BJ (cell line): Measurements from ENCODE around the gene CCNE1. TPM values are rescaled to one million over a fixed set of nuclear protein-coding genes. Genes with fewer than 3 reads are reported as not detected.

Experiments used
- CTCF ChIA-PET: fragments of 350-600 bp; formaldehyde crosslinking; extraction: SDS; loops from one replicate; lab custom pipeline; 2021; ENCODE audit warnings: antibody characterized with exemption, inconsistent platforms; lab: Yijun Ruan, JAX
- POLR2A ChIA-PET: fragments of 300-600 bp; sonication (Branson Sonifier 250); formaldehyde crosslinking; extraction: SDS; loops from one replicate; lab custom pipeline; 2021; ENCODE audit warnings: antibody characterized with exemption; lab: Charles Lee
- DNase-seq: peaks from one replicate; pipeline ENCODE4 v3.0.0-alpha.2; 2011; ENCODE audit warnings: low read depth
- H3K27me3 ChIP-seq: 2 replicates; pipeline ENCODE4 v1.6.0; 2011; ENCODE audit warnings: low read length; ENCODE audit not compliant: control insufficient read depth, insufficient read depth
- H3K36me3 ChIP-seq: 2 replicates; pipeline ENCODE4 v1.5.1; 2011; ENCODE audit warnings: low read length; ENCODE audit not compliant: control insufficient read depth, insufficient read depth
- H3K4me3 ChIP-seq: 2 replicates; pipeline ENCODE4 v1.5.1; 2011; ENCODE audit warnings: low read depth, mild to moderate bottlenecking, control low read depth, low read length
- CTCF ChIP-seq: IDR thresholded peaks from 2 replicates; pipeline ENCODE4 v1.5.1; 2011; ENCODE audit warnings: low read depth, mild to moderate bottlenecking, control low read depth, inconsistent platforms, low read length, moderate library complexity; ENCODE audit not compliant: insufficient read depth
- polyA plus RNA-seq: library from polyadenylated mRNA; depleted of rRNA; stranded (reverse); fragments of >200 nt; gene quantifications from 2 replicates; pipeline ENCODE4 v1.2.3, GENCODE V29; 2011

The CCNE1 gene
- polyA plus RNA-seq, 1 experiment: 5.0 TPM

GRCh38 chr19:29773141-29773540, 38.6 kb upstream of the CCNE1 start:
- no peaks in the 10 kb centered on the region for H3K36me3 ChIP-seq
- H3K4me3 ChIP-seq: no peak overlapping the region
- CTCF ChIA-PET: interaction anchor here (1.1 to 4.9 kb wide), 7 partner anchors 12 to 191 kb away, joined by 3 to 69 read pairs (median 3); no protein-coding TSS in a partner anchor
- DNase-seq: no peak
- no peak for TF ChIP-seq CTCF
- POLR2A ChIA-PET: no interaction called here
- H3K27me3 ChIP-seq: no peaks in the 10 kb centered on the region; the same call in 1 of the 2 replicates

GRCh38 chr19:29774126-29774525, 37.7 kb upstream of the CCNE1 start:
- POLR2A ChIA-PET: no interaction called here
- no peak for DNase-seq
- CTCF ChIA-PET: interaction anchor here (4.3 to 4.9 kb wide), 2 partner anchors 13 to 98 kb away, joined by 34 to 69 read pairs; no protein-coding TSS in a partner anchor
- Histone ChIP-seq H3K4me3 (no peak overlapping the region), H3K36me3 (no peaks in the 10 kb centered on the region), H3K27me3 (no peaks in the 10 kb centered on the region; the same call in 1 of the 2 replicates)
- TF ChIP-seq CTCF: no peak

GRCh38 chr19:29777781-29778309, 33.9 kb upstream of the CCNE1 start:
- DNase-seq: no peak
- ChIA-PET POLR2A (no interaction called here), CTCF (interaction anchor here (1.1 to 1.3 kb wide), 3 partner anchors 8 to 96 kb away, joined by 3 to 4 read pairs (median 3); no protein-coding TSS in a partner anchor)
- Histone ChIP-seq H3K27me3 (no peaks in the 10 kb centered on the region; the same call in 1 of the 2 replicates), H3K36me3 (no peaks in the 10 kb centered on the region), H3K4me3 (no peak overlapping the region)
- TF ChIP-seq CTCF: no peak

GRCh38 chr19:29779921-29780320, 31.9 kb upstream of the CCNE1 start:
- POLR2A ChIA-PET: no interaction called here
- TF ChIP-seq CTCF: no peak
- H3K4me3 ChIP-seq: no peak overlapping the region
- no peak for DNase-seq
- CTCF ChIA-PET: interaction anchor here (1.1 to 1.7 kb wide), 2 partner anchors 14 to 94 kb away, joined by 3 to 4 read pairs; no protein-coding TSS in a partner anchor
- H3K27me3 ChIP-seq: no peaks in the 10 kb centered on the region; the same call in 1 of the 2 replicates
- H3K36me3 ChIP-seq: no peaks in the 10 kb centered on the region

GRCh38 chr19:29781386-29782259, 30.2 kb upstream of the CCNE1 start:
- POLR2A ChIA-PET: no interaction called here
- H3K4me3 ChIP-seq: no peak overlapping the region

More at GRCh38 chr19:29781386-29782259, 30.2 kb upstream of the CCNE1 start:
- Histone ChIP-seq H3K27me3 (no peaks in the 10 kb centered on the region; the same call in none of the 2 replicates), H3K36me3 (no peaks in the 10 kb centered on the region)
- TF ChIP-seq CTCF: no peak
- CTCF ChIA-PET: no interaction called here
- DNase-seq: no peak
